Epithelial cell of proximal tubule (primary cell): ENCODE data around the gene SLC10A1. TPM values are rescaled to one million over a fixed set of nuclear protein-coding genes. Genes with fewer than 3 reads are reported as not detected.
A peak's percentile ranks its signal among the peaks of the same experiment; 100 is the strongest.

ENCODE experiments used
- DNase-seq: peaks from one replicate; pipeline ENCODE4 v3.0.0-alpha.2; 2011; ENCODE audit warnings: low read depth
- H3K4me3 ChIP-seq: 2 replicates; pipeline ENCODE4 v1.5.1; 2011; ENCODE audit warnings: low read depth, mild to moderate bottlenecking, low read length
- CTCF ChIP-seq: conservative IDR thresholded peaks from 2 replicates; pipeline ENCODE4 v1.5.1; 2012; ENCODE audit warnings: low read depth, mild to moderate bottlenecking, low read length
- total RNA-seq: library from RNA; depleted of rRNA; stranded (reverse); fragments of >200 nt; gene quantifications from 2 replicates; pipeline ENCODE4 v1.2.3, GENCODE V29; 2015

SLC10A1 gene
- not detected in 2 replicates for total RNA-seq

DNA sequence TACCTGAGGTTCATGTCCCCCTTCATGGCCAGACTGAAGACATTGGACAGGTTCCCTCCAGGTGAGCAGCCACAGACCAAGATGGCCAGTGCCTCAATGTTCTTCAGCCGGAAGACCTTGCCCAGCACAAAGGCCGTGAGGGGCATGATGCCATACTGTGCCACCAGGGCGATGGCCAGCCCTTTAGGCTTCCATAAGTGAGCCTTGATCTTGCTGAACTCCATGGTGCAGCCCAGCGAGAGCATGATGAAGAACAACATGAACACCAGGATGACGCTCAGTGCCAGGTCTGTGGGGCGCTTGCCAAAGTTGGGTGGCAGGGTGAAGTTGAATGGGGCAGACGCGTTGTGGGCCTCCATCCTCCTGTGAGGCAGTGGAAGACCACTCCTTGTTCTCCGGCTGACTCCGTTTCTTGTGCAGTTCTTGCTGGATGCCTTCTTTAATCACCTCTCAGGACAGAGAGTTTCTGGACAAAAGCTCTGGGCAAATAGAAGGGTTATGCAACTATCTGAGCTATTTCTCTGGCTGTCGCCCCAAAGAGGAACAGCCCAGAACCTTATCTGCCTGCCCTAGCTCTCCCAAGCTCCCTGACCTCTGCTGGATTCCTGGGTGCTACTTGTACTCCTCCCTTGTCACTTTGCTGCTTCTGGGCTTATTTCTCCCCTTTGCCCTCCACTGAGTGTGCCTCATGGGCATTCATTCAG lies at the start of gene SLC10A1:
TSS of gene SLC10A1 (minus strand) at position 445 of the 704 bp plus-strand sequence. CDS start at position 359, 86 bp downstream.
- TF ChIP-seq CTCF, result no peak
- no peak for DNase-seq
- H3K4me3 ChIP-seq, result no peak within 1 kb of the TSS

DNA sequence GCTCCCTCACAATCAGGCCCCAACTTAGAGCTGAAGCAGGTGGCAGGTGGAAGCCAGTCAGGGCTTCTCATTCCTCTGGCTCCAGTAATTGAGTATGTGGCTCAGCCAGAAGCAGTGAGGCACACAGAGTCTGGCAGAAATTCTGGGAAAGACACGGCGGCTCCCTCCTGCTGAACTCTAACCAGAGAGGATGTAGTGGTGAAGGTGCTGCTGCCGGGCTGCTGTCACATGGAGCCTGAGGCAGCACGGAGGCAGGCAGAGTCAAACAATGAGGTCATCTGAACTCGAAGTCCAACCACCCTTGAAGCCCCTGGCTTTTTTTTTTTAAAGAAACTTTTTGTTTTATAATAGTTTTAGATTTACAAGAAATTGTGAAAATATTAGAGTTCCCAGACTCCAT lies 48.7 kb upstream of the SLC10A1 start:
- no peak overlapping the region for H3K4me3 ChIP-seq
- DNase-seq, result peak; percentile 37
- no peak for TF ChIP-seq CTCF

DNA sequence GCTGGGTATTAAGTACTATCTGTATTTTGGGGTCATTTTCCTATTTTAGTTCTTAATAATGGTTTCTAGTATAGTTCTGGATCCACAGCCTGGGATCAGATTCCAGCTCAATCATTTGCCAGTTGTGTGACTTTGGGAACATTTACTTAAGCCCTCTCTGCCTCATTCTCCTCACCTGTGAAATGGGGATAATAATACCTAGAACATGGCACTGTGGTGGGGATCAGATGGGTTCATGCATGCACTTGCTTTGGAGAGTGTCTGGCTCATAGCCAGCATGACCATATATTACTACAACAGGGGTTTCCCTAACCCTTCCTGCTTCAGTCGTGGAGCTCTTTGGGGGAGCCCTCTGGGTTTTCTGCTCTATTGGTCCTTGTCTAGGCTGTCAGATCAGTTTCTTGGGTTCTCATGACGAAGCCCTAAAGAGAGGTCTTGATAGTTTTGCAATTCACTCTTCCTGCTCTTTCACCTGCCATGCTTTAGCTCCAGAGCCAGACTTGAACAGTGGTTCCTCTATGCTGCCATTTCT lies 48.1 kb upstream of the SLC10A1 start:
- DNase-seq, result no peak
- H3K4me3 ChIP-seq, result no peak overlapping the region
- TF ChIP-seq CTCF, result no peak

- no peak for DNase-seq
- TF ChIP-seq CTCF, result no peak
- H3K4me3 ChIP-seq, result no peak overlapping the region
Observed at GRCh38 chr14:69844171-69844570, 47.1 kb upstream of the SLC10A1 start.

DNA sequence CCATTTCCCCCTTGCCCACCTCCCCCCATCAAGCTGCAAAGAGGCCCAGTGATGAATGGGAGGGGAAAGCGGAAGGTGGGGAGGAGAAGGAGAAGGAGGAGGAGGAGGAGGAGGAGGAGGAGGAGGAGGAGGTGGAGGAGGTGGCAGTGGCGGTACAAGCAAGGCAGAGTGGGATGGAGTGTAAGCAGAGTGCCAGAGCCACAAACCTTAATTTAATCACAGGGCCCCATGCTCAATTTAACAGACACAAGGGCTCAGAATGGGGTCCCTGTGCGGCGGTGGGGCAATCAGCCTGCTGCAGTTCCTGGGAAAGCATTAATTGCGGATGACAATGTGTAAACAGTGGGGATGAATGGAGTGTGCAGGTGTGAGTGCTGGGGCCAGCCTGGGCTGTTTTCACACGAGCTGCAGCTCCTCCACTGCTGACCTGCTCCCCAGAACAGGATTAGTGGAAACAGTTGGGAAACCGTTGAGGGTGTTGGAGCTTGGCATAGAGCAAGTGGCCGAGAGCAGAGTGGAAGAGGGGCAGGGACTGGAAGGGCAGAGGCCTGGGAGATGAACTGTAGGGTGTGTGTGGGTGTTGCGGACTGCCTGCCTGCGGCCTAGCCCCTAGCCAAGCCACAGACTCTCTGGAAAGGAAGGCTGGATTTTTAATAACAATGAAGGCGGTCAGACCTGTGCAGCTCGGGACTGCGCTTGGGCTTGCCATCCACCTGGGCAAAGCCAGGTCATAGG lies 45.8 kb upstream of the SLC10A1 start:
- H3K4me3 ChIP-seq, result no peak overlapping the region
- DNase-seq, result no peak
- TF ChIP-seq CTCF, result no peak

DNA sequence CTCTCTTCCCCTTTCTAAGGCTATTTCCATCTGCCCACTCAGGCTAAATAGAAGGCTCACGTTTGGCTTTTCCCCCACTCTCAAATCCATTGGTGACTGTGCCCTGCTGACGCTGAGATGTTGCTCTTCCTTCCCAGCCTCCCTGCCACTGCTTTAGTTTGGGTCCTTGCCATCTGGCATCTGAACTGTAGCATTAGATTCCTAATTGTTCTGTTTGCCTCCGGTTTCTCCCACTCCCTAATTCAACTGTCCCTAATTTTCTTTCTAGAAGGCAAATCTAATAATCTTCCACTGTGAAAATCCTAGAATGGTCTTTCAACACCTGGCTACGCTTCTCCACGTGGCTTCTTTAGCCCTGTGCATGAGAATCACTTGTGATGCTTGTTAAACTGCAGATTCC lies 44.6 kb upstream of the SLC10A1 start:
- no peak for TF ChIP-seq CTCF
- H3K4me3 ChIP-seq, result no peak overlapping the region
- DNase-seq, result no peak
